GM23338 (cell line): ENCODE data around the gene NUDC. TPM values are rescaled to one million over a fixed set of nuclear protein-coding genes. Genes with fewer than 3 reads are reported as not detected.

ENCODE experiments used
- ATAC-seq: fragments of 200-7000 bp; cut with Tn5 transposase; 3 replicates; pipeline ENCODE4 v1.9.1; 2020
- DNase-seq: peaks from one replicate; pipeline ENCODE4 v3.0.0-alpha.2; 2015; ENCODE audit warnings: low spot score
- H2AFZ ChIP-seq: fragments of 200-600 bp; sonication (generic); 2 replicates; pipeline ENCODE4 v1.8.0; 2016; ENCODE audit warnings: antibody characterized with exemption, mild to moderate bottlenecking, moderate library complexity
- H3F3A ChIP-seq: fragments of 200-600 bp; sonication (generic); replicated peaks from 2 replicates; pipeline ENCODE4 v1.8.0; 2017; ENCODE audit warnings: antibody characterized with exemption, mixed run types, low read depth
- H3K27ac ChIP-seq: fragments of 200-600 bp; sonication (generic); 2 replicates; pipeline ENCODE4 v1.6.1; 2016; ENCODE audit warnings: low read depth
- H3K27me3 ChIP-seq: fragments of 200-600 bp; sonication (generic); 2 replicates; pipeline ENCODE4 v1.8.0; 2016; ENCODE audit warnings: mild to moderate bottlenecking, mixed run types, moderate library complexity; ENCODE audit not compliant: insufficient read depth
- H3K36me3 ChIP-seq: fragments of 200-600 bp; sonication (generic); 2 replicates; pipeline ENCODE4 v1.8.0; 2016; ENCODE audit warnings: mild to moderate bottlenecking; ENCODE audit not compliant: insufficient read depth
- H3K4me1 ChIP-seq: fragments of 200-600 bp; sonication (generic); 2 replicates; pipeline ENCODE4 v1.8.0; 2016; ENCODE audit warnings: mild to moderate bottlenecking, moderate library complexity; ENCODE audit not compliant: insufficient read depth
- H3K4me2 ChIP-seq: fragments of 200-600 bp; sonication (generic); 2 replicates; pipeline ENCODE4 v1.7.1; 2017; ENCODE audit warnings: mixed run types
- H3K4me3 ChIP-seq: fragments of 200-600 bp; sonication (generic); 2 replicates; pipeline ENCODE4 v1.6.1; 2016; ENCODE audit warnings: mixed run types
- H3K79me2 ChIP-seq: fragments of 200-600 bp; sonication (generic); replicated peaks from 2 replicates; pipeline ENCODE4 v1.8.0; 2017; ENCODE audit warnings: mild to moderate bottlenecking; ENCODE audit not compliant: insufficient read depth
- H3K9me2 ChIP-seq: fragments of 200-600 bp; sonication (generic); 2 replicates; pipeline ENCODE4 v1.8.0; 2017; ENCODE audit not compliant: insufficient read depth
- H4K20me1 ChIP-seq: fragments of 200-600 bp; sonication (generic); replicated peaks from 2 replicates; pipeline ENCODE4 v1.8.0; 2017; ENCODE audit warnings: mild to moderate bottlenecking; ENCODE audit not compliant: insufficient read depth
- H3K27ac Mint-ChIP-seq: 2 replicates; pipeline ENCODE4 v1.8.0; 2020; ENCODE audit warnings: inconsistent platforms, mild to moderate bottlenecking, moderate library complexity, mixed read lengths
- H3K27me3 Mint-ChIP-seq: 3 replicates; pipeline ENCODE4 v1.8.0; 2022; ENCODE audit warnings: low read depth, mild to moderate bottlenecking, moderate library complexity, mixed read lengths, inconsistent platforms; ENCODE audit not compliant: insufficient read depth, poor library complexity
- H3K36me3 Mint-ChIP-seq: 3 replicates; pipeline ENCODE4 v1.8.0; 2021; ENCODE audit warnings: low read depth, mild to moderate bottlenecking, inconsistent platforms, moderate library complexity, mixed read lengths
- H3K4me1 Mint-ChIP-seq: 3 replicates; pipeline ENCODE4 v1.8.0; 2020; ENCODE audit warnings: mild to moderate bottlenecking, inconsistent platforms, mixed read lengths
- H3K4me3 Mint-ChIP-seq: 3 replicates; pipeline ENCODE4 v1.8.0; 2021; ENCODE audit warnings: moderate library complexity, mild to moderate bottlenecking, inconsistent platforms, mixed read lengths
- H3K9me3 Mint-ChIP-seq: 3 replicates; pipeline ENCODE4 v1.8.0; 2020; ENCODE audit warnings: moderate library complexity, mild to moderate bottlenecking, inconsistent platforms, mixed read lengths
- CREB1 ChIP-seq: fragments of 250-450 bp; sonication (Bioruptor Pico); IDR thresholded peaks from 2 replicates; pipeline ENCODE4 v1.5.0; 2020; ENCODE audit warnings: low read depth, mild to moderate bottlenecking, moderate library complexity
- CTCF ChIP-seq, 2 experiments: fragments of 200-600 bp in 1 of 2; sonication (generic) in 1 of 2; conservative IDR thresholded peaks; 2 replicates each; pipeline versions ENCODE4 v1.5.1 to v1.6.1; 2016 to 2017; ENCODE audit warnings: antibody characterized with exemption in 2 of 2, low read depth in 2 of 2, mild to moderate bottlenecking in 2 of 2, moderate library complexity in 1 of 2
- ETS1 ChIP-seq: IDR thresholded peaks from 2 replicates; pipeline ENCODE4 v1.6.1; 2016; ENCODE audit warnings: antibody characterized with exemption
- EZH2 ChIP-seq: fragments of 200-600 bp; sonication (generic); IDR thresholded peaks from one replicate; pipeline ENCODE4 v1.8.0; 2017; ENCODE audit warnings: antibody characterized with exemption, mild to moderate bottlenecking, low read depth; ENCODE audit not compliant: unreplicated experiment
- EZH2phosphoT487 ChIP-seq: fragments of 200-600 bp; sonication (generic); IDR thresholded peaks from one replicate; pipeline ENCODE4 v1.8.1; 2018; ENCODE audit warnings: antibody characterized with exemption; ENCODE audit not compliant: unreplicated experiment
- JUNB ChIP-seq: IDR thresholded peaks from one replicate; pipeline ENCODE4 v1.6.1; 2016; ENCODE audit warnings: antibody characterized with exemption; ENCODE audit not compliant: unreplicated experiment
- NANOG ChIP-seq: IDR thresholded peaks from 2 replicates; pipeline ENCODE4 v1.6.1; 2016; ENCODE audit warnings: antibody characterized with exemption, borderline replicate concordance
- POLR2AphosphoS5 ChIP-seq: IDR thresholded peaks from 2 replicates; pipeline ENCODE4 v1.6.1; 2016; ENCODE audit warnings: antibody characterized with exemption, low read depth
- REST ChIP-seq: IDR thresholded peaks from one replicate; pipeline ENCODE4 v1.6.1; 2018; ENCODE audit warnings: antibody characterized with exemption; ENCODE audit not compliant: unreplicated experiment
- STAT1 ChIP-seq: IDR thresholded peaks from one replicate; pipeline ENCODE4 v1.6.1; 2016; ENCODE audit warnings: antibody characterized with exemption; ENCODE audit not compliant: unreplicated experiment
- ZNF114 ChIP-seq: fragments of 250-450 bp; sonication (Bioruptor Pico); IDR thresholded peaks from 2 replicates; pipeline ENCODE4 v1.5.0; 2020; ENCODE audit warnings: mild to moderate bottlenecking, moderate library complexity
- ZNF331 ChIP-seq: fragments of 250-450 bp; sonication (Bioruptor Pico); IDR thresholded peaks from 2 replicates; pipeline ENCODE4 v1.5.0; 2020; ENCODE audit warnings: low read depth, mild to moderate bottlenecking, moderate library complexity
- ZNF462 ChIP-seq: fragments of 250-450 bp; sonication (Bioruptor Pico); IDR thresholded peaks from 2 replicates; pipeline ENCODE4 v1.5.0; 2020; ENCODE audit warnings: mild to moderate bottlenecking, moderate library complexity
- polyA plus RNA-seq: library from polyadenylated mRNA; unstranded; fragments of >200 nt; fragmentation: Nextera tagmentation; extraction: Ambion mirVana; gene quantifications from 2 replicates; pipeline ENCODE4 v1.2.1, GENCODE V29; 2016
- total RNA-seq: library from RNA; depleted of rRNA; stranded (reverse); fragments of >200 nt; shearing (Covaris generic); gene quantifications from 2 replicates; pipeline ENCODE4 v1.2.3, GENCODE V29; 2014

NUDC gene
- total and polyA plus RNA-seq, 2 experiments from 2014 or later: 96.2 to 224 TPM

GRCh38 chr1:26879793-26880192 is 41.8 kb upstream of the NUDC start:
- DNase-seq: no peak
- TF ChIP-seq EZH2phosphoT487: no peak
- TF ChIP-seq ZNF331 (CRISPR knock-in tag): no peak
- TF ChIP-seq JUNB: no peak
- no peak for TF ChIP-seq ZNF462
- no peak for TF ChIP-seq REST
- TF ChIP-seq STAT1: no peak
- no peak for TF ChIP-seq POLR2AphosphoS5
- no peak for TF ChIP-seq NANOG
- TF ChIP-seq CREB1: no peak
- no peak for TF ChIP-seq CTCF (conservative IDR thresholded peaks at IDR 0.05; ENCODE audit: low read depth in 2 of 2)
- no peak for TF ChIP-seq EZH2
- TF ChIP-seq ZNF114 (CRISPR knock-in tag): no peak
- no peak for TF ChIP-seq ETS1
- ATAC-seq: no peak
- no peaks in the 10 kb centered on the region; the same call in 2 of the 3 replicates for H3K4me1 Mint-ChIP-seq
- H3F3A ChIP-seq: peaks cover 12% of the 10 kb centered on the region; the same call in 1 of the 2 replicates
- H4K20me1 ChIP-seq: no peaks in the 10 kb centered on the region; the same call in none of the 2 replicates
- H3K4me1 ChIP-seq: peaks cover 4% of the 10 kb centered on the region; the same call in 1 of the 2 replicates
- H3K9me3 Mint-ChIP-seq: no peaks in the 10 kb centered on the region
- H3K4me3 ChIP-seq: no peak overlapping the region
- H2AFZ ChIP-seq: no peak overlapping the region
- H3K9me2 ChIP-seq: no peaks in the 10 kb centered on the region
- H3K27ac ChIP-seq: no peak overlapping the region
- no peaks in the 10 kb centered on the region for H3K27me3 ChIP-seq
- no peak overlapping the region for H3K4me2 ChIP-seq
- H3K79me2 ChIP-seq: no peaks in the 10 kb centered on the region
- peaks cover 22% of the 10 kb centered on the region for H3K36me3 ChIP-seq
- H3K36me3 Mint-ChIP-seq: peaks cover 46% of the 10 kb centered on the region
- no peak overlapping the region for H3K27ac Mint-ChIP-seq
- peaks cover 2% of the 10 kb centered on the region for H3K27me3 Mint-ChIP-seq
- H3K4me3 Mint-ChIP-seq: no peak overlapping the region
